Measurements from ENCODE around the gene DCTN1.

The DCTN1 gene

GRCh38 chr2:74364533-74365505 lies 15.3 kb downstream of the DCTN1 start:
- Histone ChIP-seq H3K36me3 (ENCODE audit: control insufficient read depth in 4 of 4, insufficient read depth in 4 of 4, low read length in 3 of 4) (peaks cover 30 to 100% (median 87%) of the 10 kb centered on the region in 4 experiments), H3K27ac (ENCODE audit: insufficient read depth in 1 of 2, low read depth in 1 of 2, low read length in 2 of 2, poor library complexity in 1 of 2, severe bottlenecking in 2 of 2) (no peak overlapping the region), H3K4me3 (ENCODE audit: control insufficient read depth in 1 of 7, extremely low read depth in 1 of 7, insufficient read depth in 4 of 7, low read depth in 2 of 7, low read length in 6 of 7) (no peak overlapping the region), H3K4me1 (ENCODE audit: control extremely low read depth in 1 of 4, control insufficient read depth in 4 of 4, insufficient read depth in 4 of 4, low read length in 3 of 4) (no peaks in the 10 kb centered on the region), H3K27me3 (replicated peaks in 2 of 5; ENCODE audit: control insufficient read depth in 4 of 5, insufficient read depth in 5 of 5, low read length in 4 of 5) (no peaks in the 10 kb centered on the region), H3K9me3 (ENCODE audit: control extremely low read depth in 1 of 5, control insufficient read depth in 4 of 5, insufficient read depth in 2 of 5, low read depth in 1 of 5, low read length in 4 of 5) (no peaks in the 10 kb centered on the region)
- ChIA-PET POLR2A (no interaction called here), CTCF (no interaction called here)
- DNase-seq: no peak
- 93% methylated on average over 6 of the region's 8 CpGs for WGBS (ENCODE audit: insufficient coverage)

GRCh38 chr2:74361327-74361726 lies 18.8 kb downstream of the DCTN1 start:
- H3K4me3 ChIP-seq (ENCODE audit: control insufficient read depth in 1 of 7, extremely low read depth in 1 of 7, insufficient read depth in 4 of 7, low read depth in 2 of 7, low read length in 6 of 7): no peak overlapping the region
- H3K4me1 ChIP-seq (ENCODE audit: control extremely low read depth in 1 of 4, control insufficient read depth in 4 of 4, insufficient read depth in 4 of 4, low read length in 3 of 4): no peaks in the 10 kb centered on the region
- no peaks in the 10 kb centered on the region for H3K9me3 ChIP-seq (ENCODE audit: control extremely low read depth in 1 of 5, control insufficient read depth in 4 of 5, insufficient read depth in 2 of 5, low read depth in 1 of 5, low read length in 4 of 5)
- no peak overlapping the region for H3K27ac ChIP-seq (ENCODE audit: insufficient read depth in 1 of 2, low read depth in 1 of 2, low read length in 2 of 2, poor library complexity in 1 of 2, severe bottlenecking in 2 of 2)
- WGBS (ENCODE audit: insufficient coverage): 91% methylated on average over 9 of the region's 11 CpGs
- H3K27me3 ChIP-seq (replicated peaks in 2 of 5; ENCODE audit: control insufficient read depth in 4 of 5, insufficient read depth in 5 of 5, low read length in 4 of 5): no peaks in the 10 kb centered on the region
- ChIA-PET CTCF (interaction anchor here (1.2 kb wide), 1 partner anchor 18 kb away, joined by 3 read pairs; the partner anchor contains the start of gene DCTN1), POLR2A (no interaction called here)
- DNase-seq: no peak
- peaks cover 25 to 97% (median 79%) of the 10 kb centered on the region in 4 experiments for H3K36me3 ChIP-seq (ENCODE audit: control insufficient read depth in 4 of 4, insufficient read depth in 4 of 4, low read length in 3 of 4)

GRCh38 chr2:74357627-74358026 lies 22.5 kb downstream of the DCTN1 start:
- Histone ChIP-seq H3K36me3 (ENCODE audit: control insufficient read depth in 4 of 4, insufficient read depth in 4 of 4, low read length in 3 of 4) (peaks cover 13 to 65% (median 54%) of the 10 kb centered on the region in 4 experiments), H3K9me3 (ENCODE audit: control extremely low read depth in 1 of 5, control insufficient read depth in 4 of 5, insufficient read depth in 2 of 5, low read depth in 1 of 5, low read length in 4 of 5) (no peaks in the 10 kb centered on the region), H3K27me3 (replicated peaks in 2 of 5; ENCODE audit: control insufficient read depth in 4 of 5, insufficient read depth in 5 of 5, low read length in 4 of 5) (no peaks in the 10 kb centered on the region), H3K27ac (ENCODE audit: insufficient read depth in 1 of 2, low read depth in 1 of 2, low read length in 2 of 2, poor library complexity in 1 of 2, severe bottlenecking in 2 of 2) (no peak overlapping the region), H3K4me1 (ENCODE audit: control extremely low read depth in 1 of 4, control insufficient read depth in 4 of 4, insufficient read depth in 4 of 4, low read length in 3 of 4) (no peaks in the 10 kb centered on the region), H3K4me3 (ENCODE audit: control insufficient read depth in 1 of 7, extremely low read depth in 1 of 7, insufficient read depth in 4 of 7, low read depth in 2 of 7, low read length in 6 of 7) (no peak overlapping the region)
- DNase-seq: no peak
- POLR2A ChIA-PET: no interaction called here
- CTCF ChIA-PET: interaction anchor here (0.9 to 1.9 kb wide), 2 partner anchors 22 to 23 kb away, joined by 4 to 5 read pairs; no protein-coding TSS in a partner anchor

GRCh38 chr2:74349889-74350288 lies 30.2 kb downstream of the DCTN1 start:
- 89% methylated on average over 4 of the region's 4 CpGs for WGBS (ENCODE audit: insufficient coverage)
- Histone ChIP-seq H3K9me3 (ENCODE audit: control extremely low read depth in 1 of 5, control insufficient read depth in 4 of 5, insufficient read depth in 2 of 5, low read depth in 1 of 5, low read length in 4 of 5) (no peaks in the 10 kb centered on the region), H3K27me3 (replicated peaks in 2 of 5; ENCODE audit: control insufficient read depth in 4 of 5, insufficient read depth in 5 of 5, low read length in 4 of 5) (no peaks in the 10 kb centered on the region), H3K27ac (ENCODE audit: insufficient read depth in 1 of 2, low read depth in 1 of 2, low read length in 2 of 2, poor library complexity in 1 of 2, severe bottlenecking in 2 of 2) (no peak overlapping the region), H3K36me3 (ENCODE audit: control insufficient read depth in 4 of 4, insufficient read depth in 4 of 4, low read length in 3 of 4) (no peaks in the 10 kb centered on the region), H3K4me1 (ENCODE audit: control extremely low read depth in 1 of 4, control insufficient read depth in 4 of 4, insufficient read depth in 4 of 4, low read length in 3 of 4) (no peaks in the 10 kb centered on the region), H3K4me3 (ENCODE audit: control insufficient read depth in 1 of 7, extremely low read depth in 1 of 7, insufficient read depth in 4 of 7, low read depth in 2 of 7, low read length in 6 of 7) (no peak overlapping the region)
- ChIA-PET POLR2A (no interaction called here), CTCF (interaction anchor here (1.0 to 2.4 kb wide), 3 partner anchors 11 to 100 kb away, joined by 3 to 8 read pairs (median 3); no protein-coding TSS in a partner anchor)
- no peak for DNase-seq

- no peaks in the 10 kb centered on the region for H3K36me3 ChIP-seq (ENCODE audit: control insufficient read depth in 4 of 4, insufficient read depth in 4 of 4, low read length in 3 of 4)
- 100% methylated on average over 1 of the region's 3 CpGs for WGBS (ENCODE audit: insufficient coverage)
- H3K27ac ChIP-seq (ENCODE audit: insufficient read depth in 1 of 2, low read depth in 1 of 2, low read length in 2 of 2, poor library complexity in 1 of 2, severe bottlenecking in 2 of 2): no peak overlapping the region
- ChIA-PET POLR2A (no interaction called here), CTCF (no interaction called here)
- no peaks in the 10 kb centered on the region for H3K27me3 ChIP-seq (replicated peaks in 2 of 5; ENCODE audit: control insufficient read depth in 4 of 5, insufficient read depth in 5 of 5, low read length in 4 of 5)
- no peaks in the 10 kb centered on the region for H3K4me1 ChIP-seq (ENCODE audit: control extremely low read depth in 1 of 4, control insufficient read depth in 4 of 4, insufficient read depth in 4 of 4, low read length in 3 of 4)
- H3K4me3 ChIP-seq (ENCODE audit: control insufficient read depth in 1 of 7, extremely low read depth in 1 of 7, insufficient read depth in 4 of 7, low read depth in 2 of 7, low read length in 6 of 7): no peak overlapping the region
- no peaks in the 10 kb centered on the region for H3K9me3 ChIP-seq (ENCODE audit: control extremely low read depth in 1 of 5, control insufficient read depth in 4 of 5, insufficient read depth in 2 of 5, low read depth in 1 of 5, low read length in 4 of 5)
- DNase-seq: no peak
These were observed 32.4 kb downstream of the DCTN1 start for GRCh38 chr2:74347742-74348141.

- H3K4me3 ChIP-seq (ENCODE audit: control insufficient read depth in 1 of 7, extremely low read depth in 1 of 7, insufficient read depth in 4 of 7, low read depth in 2 of 7, low read length in 6 of 7): no peak overlapping the region
- H3K27ac ChIP-seq (ENCODE audit: insufficient read depth in 1 of 2, low read depth in 1 of 2, low read length in 2 of 2, poor library complexity in 1 of 2, severe bottlenecking in 2 of 2): no peak overlapping the region
- CTCF ChIA-PET: interaction anchor here (0.6 kb wide), 1 partner anchor 1487 kb away, joined by 3 read pairs; no protein-coding TSS in a partner anchor
- no peaks in the 10 kb centered on the region for H3K27me3 ChIP-seq (replicated peaks in 2 of 5; ENCODE audit: control insufficient read depth in 4 of 5, insufficient read depth in 5 of 5, low read length in 4 of 5)
- WGBS (ENCODE audit: insufficient coverage): no CpG with 5 or more reads among the region's 1 CpG
- POLR2A ChIA-PET: no interaction called here
- no peaks in the 10 kb centered on the region for H3K36me3 ChIP-seq (ENCODE audit: control insufficient read depth in 4 of 4, insufficient read depth in 4 of 4, low read length in 3 of 4)
- no peaks in the 10 kb centered on the region for H3K4me1 ChIP-seq (ENCODE audit: control extremely low read depth in 1 of 4, control insufficient read depth in 4 of 4, insufficient read depth in 4 of 4, low read length in 3 of 4)
- DNase-seq: no peak
- H3K9me3 ChIP-seq (ENCODE audit: control extremely low read depth in 1 of 5, control insufficient read depth in 4 of 5, insufficient read depth in 2 of 5, low read depth in 1 of 5, low read length in 4 of 5): no peaks in the 10 kb centered on the region
These were observed 32.8 kb downstream of the DCTN1 start for GRCh38 chr2:74347303-74347702.

GRCh38 chr2:74345272-74345943 lies 34.7 kb downstream of the DCTN1 start:
- CTCF ChIA-PET: interaction anchor here (0.8 to 1.3 kb wide), 2 partner anchors 10 to 59 kb away, joined by 3 read pairs; no protein-coding TSS in a partner anchor
- Histone ChIP-seq H3K9me3 (ENCODE audit: control extremely low read depth in 1 of 5, control insufficient read depth in 4 of 5, insufficient read depth in 2 of 5, low read depth in 1 of 5, low read length in 4 of 5) (no peaks in the 10 kb centered on the region), H3K4me1 (ENCODE audit: control extremely low read depth in 1 of 4, control insufficient read depth in 4 of 4, insufficient read depth in 4 of 4, low read length in 3 of 4) (no peaks in the 10 kb centered on the region), H3K4me3 (ENCODE audit: control insufficient read depth in 1 of 7, extremely low read depth in 1 of 7, insufficient read depth in 4 of 7, low read depth in 2 of 7, low read length in 6 of 7) (no peak overlapping the region), H3K27me3 (replicated peaks in 2 of 5; ENCODE audit: control insufficient read depth in 4 of 5, insufficient read depth in 5 of 5, low read length in 4 of 5) (no peaks in the 10 kb centered on the region), H3K36me3 (ENCODE audit: control insufficient read depth in 4 of 4, insufficient read depth in 4 of 4, low read length in 3 of 4) (no peaks in the 10 kb centered on the region), H3K27ac (ENCODE audit: insufficient read depth in 1 of 2, low read depth in 1 of 2, low read length in 2 of 2, poor library complexity in 1 of 2, severe bottlenecking in 2 of 2) (no peak overlapping the region)
- DNase-seq: no peak
- WGBS (ENCODE audit: insufficient coverage): 100% methylated on average over 2 of the region's 8 CpGs
- POLR2A ChIA-PET: no interaction called here

Data from common myeloid progenitor, CD34-positive (primary cell).